ENCODE results near the gene DAB1.

Gene DAB1

DNA sequence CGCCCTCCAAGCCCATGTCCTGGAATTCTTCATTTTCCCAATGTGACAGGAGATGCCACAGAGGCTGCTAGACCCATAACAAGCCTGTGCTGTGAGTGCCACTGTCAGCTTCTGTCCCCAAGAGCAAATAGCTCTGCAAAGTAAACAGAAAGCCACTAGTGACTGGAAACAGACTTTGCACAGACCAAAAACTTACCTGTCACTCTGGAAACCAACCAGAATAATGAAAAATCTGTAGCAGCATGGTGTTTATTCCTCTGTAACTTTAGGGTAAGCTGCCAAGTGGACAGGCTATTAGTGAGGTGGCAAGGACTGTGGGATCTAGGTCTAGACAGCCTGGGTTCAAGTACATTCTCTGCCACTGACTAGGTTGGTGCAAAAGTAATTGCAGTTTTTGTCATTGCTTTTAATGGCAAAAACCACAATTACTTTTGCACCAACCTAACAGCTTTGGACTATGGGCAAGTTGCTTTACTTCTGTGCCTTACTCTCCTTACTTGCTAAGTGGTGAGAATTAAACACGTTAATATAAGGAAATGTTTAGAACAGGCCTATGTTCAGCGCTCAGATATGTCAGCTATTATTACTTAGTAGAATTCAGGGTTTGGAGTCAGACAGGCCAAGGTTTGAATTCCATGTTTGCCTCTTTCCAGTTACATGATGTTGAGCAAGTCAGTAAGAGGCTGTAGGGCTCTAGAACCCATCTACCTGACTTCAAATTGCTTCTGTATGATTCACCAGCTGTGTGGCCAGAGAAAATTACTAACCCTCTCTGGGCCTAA lies 457.8 kb downstream of the DAB1 start, which contains the start of gene C8B:
Gene C8B, minus strand, starts transcription at position 100 of the 782 bp plus-strand sequence. Its CDS starts 67 bp downstream, at position 33.
- no peak for DNase-seq

DNA sequence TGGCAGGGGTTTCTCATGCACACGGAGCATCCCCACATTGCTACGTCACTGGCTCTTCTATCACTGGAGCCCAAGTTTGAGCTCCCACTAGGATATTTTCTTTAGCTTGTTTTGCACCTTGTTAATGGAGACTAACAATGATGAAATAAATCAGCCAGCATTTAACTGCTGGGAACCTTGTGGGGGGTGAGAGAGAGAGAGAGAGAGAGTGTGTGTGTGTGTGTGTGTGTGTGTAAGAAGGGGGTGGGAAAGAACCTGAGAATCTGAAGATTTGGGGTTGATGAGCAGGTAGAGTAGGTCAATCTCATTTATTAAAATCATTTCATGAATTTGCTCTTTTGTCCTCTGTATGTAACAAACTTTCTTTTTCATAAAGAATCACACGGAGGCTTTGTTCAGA lies 458.7 kb downstream of the DAB1 start:
- no peak for DNase-seq

- no peak for DNase-seq
Measured at GRCh38 chr1:56964349-56965017, 459.4 kb downstream of the DAB1 start.

- DNase-seq: no peak
Measured at GRCh38 chr1:56963667-56964066, 460.2 kb downstream of the DAB1 start.

GRCh38 chr1:56961426-56961825 lies 462.4 kb downstream of the DAB1 start:
- DNase-seq: no peak

GRCh38 chr1:56958526-56958925 lies 465.3 kb downstream of the DAB1 start:
- DNase-seq: no peak

- DNase-seq: no peak
Measured at GRCh38 chr1:56957931-56958330, 465.9 kb downstream of the DAB1 start.

- DNase-seq: no peak
Measured at GRCh38 chr1:56954664-56955063, 469.2 kb downstream of the DAB1 start.

- no peak for DNase-seq
Measured at GRCh38 chr1:56953386-56953785, 470.5 kb downstream of the DAB1 start.

DNA sequence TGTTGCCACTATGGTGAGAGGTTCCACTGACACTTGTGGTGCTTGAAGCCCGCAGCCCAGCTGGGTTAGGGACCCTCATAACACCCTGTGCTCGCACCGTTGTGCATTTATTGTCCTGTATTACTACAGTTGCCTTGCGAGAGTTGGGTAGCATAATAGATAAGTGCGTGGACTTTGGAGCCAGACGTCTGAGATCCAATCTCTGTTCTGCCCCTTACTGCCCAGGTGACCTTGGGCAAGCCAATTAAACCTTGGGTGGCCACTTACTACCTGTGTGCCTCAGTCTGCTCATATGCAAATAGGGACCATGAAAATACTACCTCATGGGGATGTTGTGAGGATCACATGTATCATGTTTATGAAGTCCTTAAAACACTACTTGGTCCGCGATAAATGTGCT lies 471.4 kb downstream of the DAB1 start:
- no peak for DNase-seq

DNA sequence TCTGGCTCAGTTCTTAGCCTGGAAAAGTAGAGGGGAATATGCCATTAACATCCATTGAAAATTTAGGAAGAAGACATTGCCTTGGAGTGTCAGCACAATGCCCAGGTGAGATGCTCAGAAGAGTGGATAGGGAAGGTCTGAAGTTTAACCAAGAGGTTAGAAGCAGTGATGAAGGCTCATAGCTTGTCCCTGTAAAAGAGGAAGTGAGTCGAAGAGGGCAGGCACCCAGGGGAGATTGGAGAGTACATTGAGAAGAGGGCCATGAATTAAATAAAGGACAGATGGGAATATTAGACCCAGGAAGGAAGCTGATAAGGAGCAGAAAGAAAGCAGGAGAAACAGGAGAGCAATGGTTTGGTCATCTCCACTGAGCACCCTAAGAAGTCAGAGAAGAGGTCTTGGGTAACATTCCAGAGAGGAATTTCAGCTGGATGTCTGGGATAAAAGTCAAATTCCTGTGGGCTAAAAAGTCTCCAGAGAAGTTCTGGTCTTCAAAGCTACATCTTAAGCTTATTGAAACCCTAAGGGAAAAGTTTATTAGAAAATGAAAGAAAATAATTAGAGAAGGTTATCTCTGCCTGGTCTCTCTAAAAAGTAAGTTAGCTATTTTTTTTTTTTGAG lies 475.3 kb downstream of the DAB1 start:
- no peak for DNase-seq
